DND-41 (cell line): Measurements from ENCODE around the gene KMT2B.

Source experiments
- ATAC-seq: fragments of 200-7000 bp; cut with Tn5 transposase; 3 replicates; pipeline ENCODE4 v1.9.1; 2021; ENCODE audit warnings: low read depth; ENCODE audit not compliant: insufficient read depth
- DNase-seq: peaks from one replicate; pipeline ENCODE4 v3.0.0-alpha.2; 2020
- H2AFZ ChIP-seq: 2 replicates; pipeline ENCODE4 v1.6.0; 2012; ENCODE audit warnings: low read depth, low read length
- H3K27ac ChIP-seq: 2 replicates; pipeline ENCODE4 v1.5.1; 2012; ENCODE audit warnings: low read length, inconsistent platforms
- H3K27me3 ChIP-seq: fragments of 200-600 bp; sonication (generic); 2 replicates; pipeline ENCODE4 v1.6.0; 2012; ENCODE audit warnings: low read length, mild to moderate bottlenecking, inconsistent platforms; ENCODE audit not compliant: insufficient read depth, poor library complexity
- H3K36me3 ChIP-seq: 2 replicates; pipeline ENCODE4 v1.5.1; 2012; ENCODE audit warnings: low read length, inconsistent platforms; ENCODE audit not compliant: insufficient read depth
- H3K4me1 ChIP-seq: 2 replicates; pipeline ENCODE4 v1.5.1; 2012; ENCODE audit warnings: mild to moderate bottlenecking, low read length; ENCODE audit not compliant: insufficient read depth
- H3K4me2 ChIP-seq: 2 replicates; pipeline ENCODE4 v1.6.0; 2012; ENCODE audit warnings: mild to moderate bottlenecking, moderate library complexity, low read length, inconsistent platforms; ENCODE audit not compliant: insufficient read depth
- H3K4me3 ChIP-seq, 2 experiments: fragments of 200-600 bp in 1 of 2; shearing (Covaris generic) in 1 of 2; 2 replicates each; pipeline ENCODE4 v1.5.1; 2012 to 2016; ENCODE audit warnings: inconsistent platforms in 2 of 2, low read length in 2 of 2, mild to moderate bottlenecking in 2 of 2, low read depth in 1 of 2, moderate library complexity in 1 of 2
- H3K79me2 ChIP-seq: 2 replicates; pipeline ENCODE4 v1.6.0; 2012; ENCODE audit warnings: low read length, inconsistent platforms; ENCODE audit not compliant: insufficient read depth
- H3K9ac ChIP-seq: 2 replicates; pipeline ENCODE4 v1.6.0; 2012; ENCODE audit warnings: low read depth, mild to moderate bottlenecking, inconsistent platforms, low read length, moderate library complexity
- H3K9me3 ChIP-seq: 2 replicates; pipeline ENCODE4 v1.5.1; 2012; ENCODE audit warnings: low read length, moderate library complexity, mild to moderate bottlenecking, inconsistent platforms; ENCODE audit not compliant: insufficient read depth, severe bottlenecking
- H4K20me1 ChIP-seq: 2 replicates; pipeline ENCODE4 v1.6.0; 2012; ENCODE audit warnings: low read length; ENCODE audit not compliant: insufficient read depth
- CTCF ChIP-seq: IDR thresholded peaks from 2 replicates; pipeline ENCODE4 v1.5.1; 2012; ENCODE audit warnings: borderline replicate concordance, low read length, moderate library complexity, mild to moderate bottlenecking; ENCODE audit not compliant: poor library complexity, severe bottlenecking; ENCODE audit errors: extremely low read depth
- EZH2 ChIP-seq: IDR thresholded peaks from 3 replicates; pipeline ENCODE4 v1.6.1; 2012; ENCODE audit warnings: borderline replicate concordance, low read depth, mild to moderate bottlenecking, moderate library complexity, low read length, inconsistent platforms; ENCODE audit not compliant: severe bottlenecking

KMT2B gene

GRCh38 chr19:35720163-35720524 is 2.3 kb downstream of the KMT2B start:
- H3K27me3 ChIP-seq, result no peaks in the 10 kb centered on the region
- H3K36me3 ChIP-seq, result peaks cover 61% of the 10 kb centered on the region
- no peak overlapping the region for H3K9ac ChIP-seq
- H3K79me2 ChIP-seq, result peaks cover 54% of the 10 kb centered on the region
- peaks cover 42% of the 10 kb centered on the region for H3K4me1 ChIP-seq
- no peaks in the 10 kb centered on the region for H3K9me3 ChIP-seq
- H3K27ac ChIP-seq, result no peak overlapping the region
- H3K4me2 ChIP-seq, result peak overlapping the region; percentile 82; the same call in 1 of the 2 replicates
- DNase-seq (no peak), ATAC-seq (no peak)
- no peak for TF ChIP-seq EZH2
- no peak for TF ChIP-seq CTCF
- H2AFZ ChIP-seq, result no peak overlapping the region
- peaks cover 54% of the 10 kb centered on the region for H4K20me1 ChIP-seq
- H3K4me3 ChIP-seq, result no peak overlapping the region

GRCh38 chr19:35720648-35721047 is 2.8 kb downstream of the KMT2B start:
- no peak overlapping the region for H3K27ac ChIP-seq
- ATAC-seq, result no peak
- TF ChIP-seq EZH2 (no peak), CTCF (no peak)
- H3K36me3 ChIP-seq, result peaks cover 66% of the 10 kb centered on the region
- no peaks in the 10 kb centered on the region for H3K27me3 ChIP-seq
- no peak overlapping the region for H2AFZ ChIP-seq
- no peak for DNase-seq
- peaks cover 59% of the 10 kb centered on the region for H4K20me1 ChIP-seq
- H3K9ac ChIP-seq, result no peak overlapping the region
- H3K79me2 ChIP-seq, result peaks cover 54% of the 10 kb centered on the region
- H3K4me2 ChIP-seq, result no peak overlapping the region
- H3K4me1 ChIP-seq, result peaks cover 41% of the 10 kb centered on the region
- H3K4me3 ChIP-seq, result no peak overlapping the region
- no peaks in the 10 kb centered on the region for H3K9me3 ChIP-seq

- peaks cover 73% of the 10 kb centered on the region for H3K36me3 ChIP-seq
- H3K4me1 ChIP-seq, result peaks cover 33% of the 10 kb centered on the region
- ATAC-seq, result no peak
- no peaks in the 10 kb centered on the region for H3K27me3 ChIP-seq
- no peak overlapping the region for H3K4me3 ChIP-seq
- no peak overlapping the region for H3K9ac ChIP-seq
- no peak overlapping the region for H3K27ac ChIP-seq
- no peak overlapping the region for H2AFZ ChIP-seq
- TF ChIP-seq CTCF (no peak), EZH2 (no peak)
- H3K9me3 ChIP-seq, result no peaks in the 10 kb centered on the region
- H4K20me1 ChIP-seq, result peaks cover 66% of the 10 kb centered on the region
- DNase-seq, result no peak
- H3K4me2 ChIP-seq, result no peak overlapping the region
- H3K79me2 ChIP-seq, result peaks cover 51% of the 10 kb centered on the region
Observed at GRCh38 chr19:35721374-35721773, 3.6 kb downstream of the KMT2B start.

- Histone ChIP-seq H3K27ac (no peak overlapping the region), H2AFZ (no peak overlapping the region), H3K27me3 (no peaks in the 10 kb centered on the region), H3K4me1 (peaks cover 26% of the 10 kb centered on the region), H3K79me2 (peaks cover 41% of the 10 kb centered on the region), H4K20me1 (peaks cover 68% of the 10 kb centered on the region), H3K9ac (no peak overlapping the region), H3K36me3 (peaks cover 84% of the 10 kb centered on the region), H3K9me3 (no peaks in the 10 kb centered on the region), H3K4me2 (no peak overlapping the region), H3K4me3 (no peak overlapping the region)
- ATAC-seq (no peak), DNase-seq (no peak)
- TF ChIP-seq EZH2 (no peak), CTCF (no peak)
Observed at GRCh38 chr19:35722461-35722860, 4.7 kb downstream of the KMT2B start.
